Progenitor cell of endocrine pancreas (in vitro differentiated cells): ENCODE measurements around the gene PLK1. TPM values are rescaled to one million over a fixed set of nuclear protein-coding genes. Genes with fewer than 3 reads are reported as not detected.
A peak's percentile ranks its signal among the peaks of the same experiment; 100 is the strongest.
"Not testable (repeated sequence)": the region's sequence is repeated elsewhere in the genome, so short reads cannot be mapped to it uniquely, and the experiment has no call there.

Experiments
- DNase-seq: peaks from one replicate; pipeline ENCODE4 v3.0.0; 2021; ENCODE audit warnings: low spot score; ENCODE audit not compliant: unreplicated experiment
- H3K27ac Mint-ChIP-seq: 2 replicates; pipeline ENCODE4 v1.8.0; 2021; ENCODE audit warnings: mild to moderate bottlenecking, moderate library complexity, mixed read lengths
- H3K27me3 Mint-ChIP-seq: 2 replicates; pipeline ENCODE4 v1.8.0; 2021; ENCODE audit warnings: mixed read lengths
- H3K36me3 Mint-ChIP-seq: 2 replicates; pipeline ENCODE4 v1.8.0; 2022; ENCODE audit warnings: mixed read lengths; ENCODE audit not compliant: insufficient read depth
- H3K4me1 Mint-ChIP-seq: 2 replicates; pipeline ENCODE4 v1.8.0; 2021; ENCODE audit warnings: low read depth, mixed read lengths
- H3K4me3 Mint-ChIP-seq: 2 replicates; pipeline ENCODE4 v1.8.0; 2021; ENCODE audit warnings: low read depth, mild to moderate bottlenecking, moderate library complexity, mixed read lengths
- H3K9me3 Mint-ChIP-seq: 2 replicates; pipeline ENCODE4 v1.8.0; 2021; ENCODE audit warnings: low read depth, mixed read lengths
- long read RNA-seq: library from polyadenylated mRNA; unstranded; transcript quantifications from one replicate; pipeline ENCODE4 v2.0.0, GENCODE V29; 2020
- total RNA-seq: library from RNA; stranded (reverse); gene quantifications from 2 replicates; pipeline ENCODE4 v1.2.1, GENCODE V29; 2021
- TF ChIP-seq, protein P1 (sequence below): fragments of 200-600 bp; sonication (generic); IDR thresholded peaks from one replicate; pipeline ENCODE4 v1.5.0; 2021; ENCODE audit warnings: antibody characterized with exemption, mild to moderate bottlenecking; ENCODE audit not compliant: unreplicated experiment

PLK1 gene
- 30.4 and 36.2 TPM in 2 replicates for total RNA-seq
- long read RNA-seq, transcript PLK1-201 (10 exons, 2,227 nt), result major isoform, 61 of 69 reads
- long read RNA-seq, partial matches to known transcripts, result 4 of 69 reads
- long read RNA-seq, other reads (novel, unspliced or antisense), result 4 of 69 reads

DNA sequence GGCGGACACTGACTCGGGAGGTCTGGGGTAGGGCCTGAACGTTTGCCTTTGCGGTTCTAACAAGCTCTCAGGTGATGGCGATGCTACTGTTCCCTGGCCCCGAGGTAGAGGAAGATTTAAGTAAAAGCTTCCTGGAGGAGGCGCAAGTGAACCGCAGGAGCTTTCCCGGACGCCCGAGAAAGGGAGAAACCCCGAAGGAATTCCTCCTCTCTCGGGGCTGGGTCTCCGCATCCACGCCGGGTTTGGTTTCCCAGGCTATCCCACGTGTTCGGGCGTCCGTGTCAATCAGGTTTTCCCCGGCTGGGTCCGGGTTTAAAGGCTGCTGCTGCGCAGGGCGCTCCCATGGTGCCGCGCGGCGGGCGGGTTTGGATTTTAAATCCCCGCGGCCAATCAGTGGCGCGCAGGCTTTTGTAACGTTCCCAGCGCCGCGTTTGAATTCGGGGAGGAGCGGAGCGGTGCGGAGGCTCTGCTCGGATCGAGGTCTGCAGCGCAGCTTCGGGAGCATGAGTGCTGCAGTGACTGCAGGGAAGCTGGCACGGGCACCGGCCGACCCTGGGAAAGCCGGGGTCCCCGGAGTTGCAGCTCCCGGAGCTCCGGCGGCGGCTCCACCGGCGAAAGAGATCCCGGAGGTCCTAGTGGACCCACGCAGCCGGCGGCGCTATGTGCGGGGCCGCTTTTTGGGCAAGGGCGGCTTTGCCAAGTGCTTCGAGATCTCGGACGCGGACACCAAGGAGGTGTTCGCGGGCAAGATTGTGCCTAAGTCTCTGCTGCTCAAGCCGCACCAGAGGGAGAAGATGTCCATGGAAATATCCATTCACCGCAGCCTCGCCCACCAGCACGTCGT lies at the start of gene PLK1:
Gene PLK1 (plus strand): TSS at position 460 of the 844 bp plus-strand sequence. CDS start 44 bp downstream, at position 504.
- DNase-seq, result peak; percentile 72
- TF ChIP-seq, protein P1, sequence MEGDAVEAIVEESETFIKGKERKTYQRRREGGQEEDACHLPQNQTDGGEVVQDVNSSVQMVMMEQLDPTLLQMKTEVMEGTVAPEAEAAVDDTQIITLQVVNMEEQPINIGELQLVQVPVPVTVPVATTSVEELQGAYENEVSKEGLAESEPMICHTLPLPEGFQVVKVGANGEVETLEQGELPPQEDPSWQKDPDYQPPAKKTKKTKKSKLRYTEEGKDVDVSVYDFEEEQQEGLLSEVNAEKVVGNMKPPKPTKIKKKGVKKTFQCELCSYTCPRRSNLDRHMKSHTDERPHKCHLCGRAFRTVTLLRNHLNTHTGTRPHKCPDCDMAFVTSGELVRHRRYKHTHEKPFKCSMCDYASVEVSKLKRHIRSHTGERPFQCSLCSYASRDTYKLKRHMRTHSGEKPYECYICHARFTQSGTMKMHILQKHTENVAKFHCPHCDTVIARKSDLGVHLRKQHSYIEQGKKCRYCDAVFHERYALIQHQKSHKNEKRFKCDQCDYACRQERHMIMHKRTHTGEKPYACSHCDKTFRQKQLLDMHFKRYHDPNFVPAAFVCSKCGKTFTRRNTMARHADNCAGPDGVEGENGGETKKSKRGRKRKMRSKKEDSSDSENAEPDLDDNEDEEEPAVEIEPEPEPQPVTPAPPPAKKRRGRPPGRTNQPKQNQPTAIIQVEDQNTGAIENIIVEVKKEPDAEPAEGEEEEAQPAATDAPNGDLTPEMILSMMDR, result peak; percentile 45
- H3K27me3 Mint-ChIP-seq, result no peaks in the 10 kb centered on the region
- peak within 1 kb of the TSS; percentile 85 for H3K4me3 Mint-ChIP-seq
- H3K4me1 Mint-ChIP-seq, result peaks cover 17% of the 10 kb centered on the region
- no peaks in the 10 kb centered on the region for H3K9me3 Mint-ChIP-seq
- H3K36me3 Mint-ChIP-seq, result peaks cover 5% of the 10 kb centered on the region
- peak within 1 kb of the TSS; percentile 81 for H3K27ac Mint-ChIP-seq

DNA sequence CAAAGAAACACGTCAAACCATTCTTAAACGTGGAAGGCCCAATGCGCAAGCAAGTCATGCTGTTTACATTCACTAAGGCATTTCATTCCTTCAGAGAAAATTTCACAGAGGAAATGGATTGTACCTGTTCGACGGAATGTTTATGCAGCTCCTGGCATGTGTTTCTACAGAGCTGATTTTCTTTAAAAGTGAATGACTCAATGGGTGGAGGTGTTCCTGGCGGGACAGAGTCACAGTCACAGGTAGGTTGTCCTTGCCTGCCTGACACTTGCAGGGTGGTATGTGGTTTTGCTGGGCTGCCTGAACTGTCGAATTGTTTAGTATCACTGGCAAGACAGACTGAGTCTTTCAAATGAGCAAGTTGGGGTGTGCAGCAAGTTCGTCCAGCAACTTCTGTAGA lies 49.2 kb upstream of the PLK1 start:
- Mint-ChIP-seq H3K27ac (peak overlapping the region; percentile 14), H3K36me3 (peaks cover 11% of the 10 kb centered on the region), H3K27me3 (no peaks in the 10 kb centered on the region), H3K4me3 (no peak overlapping the region), H3K9me3 (no peaks in the 10 kb centered on the region), H3K4me1 (no peaks in the 10 kb centered on the region)
- DNase-seq, result no peak
- TF ChIP-seq, protein P1, result no peak

DNA sequence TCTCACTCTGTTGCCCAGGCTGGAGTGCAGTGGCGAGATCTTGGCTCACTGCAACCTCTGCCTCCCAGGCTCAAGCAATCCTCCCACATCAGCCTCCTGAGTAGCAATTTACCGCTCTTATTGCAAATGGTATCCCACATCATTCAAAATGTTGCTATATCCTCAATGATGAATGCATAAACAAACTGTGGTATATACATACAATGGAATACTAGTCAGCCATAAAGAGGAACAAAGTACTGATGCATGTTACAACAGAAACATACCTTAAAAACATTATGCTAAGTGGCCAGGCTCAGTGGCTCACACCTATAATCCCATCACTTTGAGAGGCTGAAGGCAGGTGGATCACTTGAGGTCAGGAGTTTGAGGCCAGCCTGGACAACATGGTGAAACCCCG lies 46.8 kb upstream of the PLK1 start:
- H3K4me3 Mint-ChIP-seq, H3K27me3 Mint-ChIP-seq, H3K4me1 Mint-ChIP-seq, H3K27ac Mint-ChIP-seq, DNase-seq, H3K9me3 Mint-ChIP-seq: not testable (repeated sequence)
- peaks cover 22% of the 10 kb centered on the region for H3K36me3 Mint-ChIP-seq

DNA sequence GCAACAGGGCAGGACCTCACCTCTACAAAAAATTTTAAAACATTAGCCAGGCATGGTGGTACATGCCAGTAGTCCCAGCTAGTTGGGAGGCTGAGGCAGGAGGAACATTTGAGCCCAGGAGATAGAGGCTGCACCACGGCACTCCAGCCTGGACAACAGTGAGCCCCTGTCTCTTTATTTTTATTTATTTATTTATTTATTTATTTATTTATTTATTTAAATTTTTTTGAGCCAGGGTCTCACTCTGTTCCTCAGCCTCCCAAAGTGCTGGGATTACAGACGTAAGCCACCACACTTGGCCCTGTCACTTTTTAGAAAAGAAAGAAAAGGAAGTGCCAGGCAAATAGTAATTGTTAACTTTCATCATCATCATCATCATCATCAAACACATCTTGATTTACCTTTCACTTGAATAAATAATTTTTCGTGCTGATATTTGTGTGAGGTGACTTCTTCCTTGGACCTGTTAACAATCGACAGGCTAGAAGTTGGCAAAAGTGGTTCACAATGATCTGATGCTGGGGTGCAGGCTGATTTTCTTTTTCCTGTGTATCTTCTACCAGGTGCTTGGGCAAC lies 44.1 kb upstream of the PLK1 start:
- Mint-ChIP-seq H3K27ac (no peak overlapping the region), H3K4me1 (peaks cover 3% of the 10 kb centered on the region), H3K4me3 (no peak overlapping the region), H3K9me3 (no peaks in the 10 kb centered on the region), H3K36me3 (peaks cover 15% of the 10 kb centered on the region), H3K27me3 (no peaks in the 10 kb centered on the region)
- TF ChIP-seq, protein P1, result no peak
- no peak for DNase-seq

DNA sequence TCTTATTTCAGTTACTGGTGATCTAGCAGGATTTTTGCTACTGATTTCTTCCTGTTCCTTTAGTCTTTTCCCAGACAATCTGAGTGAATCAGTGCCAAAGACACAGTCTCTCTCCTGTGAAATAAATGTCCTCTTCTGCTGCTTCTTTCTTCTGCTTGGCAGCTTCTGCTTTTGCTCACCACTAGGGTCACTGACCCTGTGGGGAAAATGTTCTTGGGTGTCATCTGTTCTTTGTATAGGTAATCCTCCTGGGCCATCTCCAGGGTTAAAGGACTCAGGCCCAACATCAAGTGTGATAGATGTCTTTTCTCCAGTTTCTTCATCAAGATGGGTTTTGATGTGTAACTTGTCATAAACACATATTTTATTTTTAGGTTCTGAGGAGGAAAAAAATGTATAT lies 42.7 kb upstream of the PLK1 start:
- Mint-ChIP-seq H3K4me3 (no peak overlapping the region), H3K27ac (no peak overlapping the region), H3K9me3 (no peaks in the 10 kb centered on the region), H3K27me3 (no peaks in the 10 kb centered on the region), H3K4me1 (peaks cover 12% of the 10 kb centered on the region), H3K36me3 (peaks cover 12% of the 10 kb centered on the region)
- TF ChIP-seq, protein P1, result no peak
- no peak for DNase-seq
